SH-SY5Y (cell line): ENCODE results near the gene CAPN5.

Experiments
- GATA2 ChIP-seq: IDR thresholded peaks from 2 replicates; pipeline ENCODE4 v1.6.1; 2011; ENCODE audit warnings: mild to moderate bottlenecking, low read depth, low read length
- GATA3 ChIP-seq: IDR thresholded peaks from 2 replicates; pipeline ENCODE4 v1.6.1; 2011; ENCODE audit warnings: low read depth, mild to moderate bottlenecking, low read length, moderate library complexity

Gene CAPN5

DNA sequence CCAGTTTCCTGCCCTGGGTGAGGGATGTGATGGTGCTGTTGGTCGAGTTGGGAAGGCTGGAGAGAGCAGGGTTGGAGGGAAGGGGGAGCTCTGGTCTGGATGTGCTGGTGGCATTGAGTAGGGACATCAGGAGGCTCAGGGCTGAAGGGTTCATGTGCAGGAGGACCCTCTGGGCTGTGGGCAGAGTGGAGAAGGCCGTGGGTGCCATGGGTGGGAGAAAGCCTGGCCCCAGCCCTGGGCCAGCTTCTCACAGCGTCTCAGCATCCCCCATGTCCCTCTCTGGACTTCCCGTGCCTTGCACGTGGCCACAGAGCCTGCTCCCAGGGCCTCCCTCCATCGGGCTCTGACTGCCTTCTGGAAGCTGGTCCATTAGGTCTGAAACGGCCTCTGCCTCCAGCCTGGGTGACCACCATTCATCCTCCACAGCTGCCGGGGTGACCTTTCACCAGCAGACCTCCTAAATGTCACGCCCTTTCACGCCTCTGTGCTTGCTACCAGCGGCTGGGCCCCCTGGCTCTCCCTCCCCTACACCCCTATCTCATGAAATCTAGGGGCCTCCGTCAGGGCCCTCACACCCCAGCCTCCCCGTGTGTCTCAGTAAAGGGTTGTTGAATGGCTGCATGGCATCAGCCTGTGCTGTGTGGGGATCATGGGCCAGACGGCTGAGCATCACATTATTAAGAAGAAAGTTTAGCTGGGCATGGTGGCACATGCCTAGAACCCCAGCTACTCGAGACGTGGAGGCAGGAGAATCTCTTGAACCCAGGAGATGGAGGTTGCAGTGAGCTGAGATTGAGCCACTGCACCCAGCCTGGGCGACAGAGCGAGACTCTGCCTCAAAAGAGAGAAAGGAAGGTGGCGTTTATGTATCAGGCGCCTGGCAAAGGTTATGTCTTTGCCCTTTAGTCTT lies 86.8 kb downstream of the CAPN5 start:
- TF ChIP-seq GATA3 (no peak), GATA2 (no peak)

GRCh38 chr11:77154381-77155081 lies 87.8 kb downstream of the CAPN5 start:
- TF ChIP-seq GATA2 (no peak), GATA3 (no peak)

DNA sequence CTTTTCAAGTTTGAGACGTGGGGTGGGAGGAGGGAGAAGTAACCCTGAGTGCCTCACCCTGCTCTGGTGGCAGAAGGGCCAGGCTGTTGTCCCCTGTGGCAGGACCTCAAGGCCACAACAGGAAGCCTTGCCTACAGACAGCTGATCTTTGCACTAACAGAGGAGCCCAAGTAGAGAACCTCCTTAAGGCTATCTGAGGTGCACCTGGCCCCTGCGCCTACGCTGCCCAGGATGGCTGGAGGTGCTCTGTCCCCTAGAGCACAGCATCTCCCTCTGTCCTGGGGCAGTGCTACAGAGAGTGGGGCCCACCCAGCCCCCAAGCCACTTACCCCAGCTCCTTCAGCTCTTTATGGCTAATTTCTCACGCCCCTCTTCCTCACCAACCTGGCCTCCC lies 88.3 kb downstream of the CAPN5 start:
- TF ChIP-seq GATA3 (no peak), GATA2 (no peak)

DNA sequence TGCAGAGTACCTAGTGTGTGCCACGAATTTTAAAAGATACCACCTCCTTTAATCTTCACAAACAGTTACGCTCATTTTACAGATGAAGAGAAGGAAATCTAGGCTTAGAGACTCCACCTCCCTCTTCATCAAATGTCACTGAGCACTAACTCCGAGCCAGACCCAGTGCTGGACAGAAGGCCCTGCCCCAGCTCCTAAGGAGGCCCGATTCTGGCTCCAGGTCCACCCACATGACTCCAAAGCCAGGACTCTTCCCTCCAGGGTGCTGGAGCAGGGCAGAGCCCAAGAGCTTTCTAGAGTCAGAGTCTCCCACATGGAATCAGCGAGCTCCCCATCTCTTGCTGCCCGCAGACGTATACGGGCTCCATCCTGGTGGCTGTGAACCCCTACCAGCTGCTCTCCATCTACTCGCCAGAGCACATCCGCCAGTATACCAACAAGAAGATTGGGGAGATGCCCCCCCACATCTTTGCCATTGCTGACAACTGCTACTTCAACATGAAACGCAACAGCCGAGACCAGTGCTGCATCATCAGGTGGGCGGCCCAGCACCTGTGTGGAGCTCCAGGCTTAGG lies 88.9 kb downstream of the CAPN5 start:
- no peak for TF ChIP-seq GATA3
- no peak for TF ChIP-seq GATA2

GRCh38 chr11:77156396-77157195 lies 89.8 kb downstream of the CAPN5 start:
- no peak for TF ChIP-seq GATA2
- TF ChIP-seq GATA3 = no peak

DNA sequence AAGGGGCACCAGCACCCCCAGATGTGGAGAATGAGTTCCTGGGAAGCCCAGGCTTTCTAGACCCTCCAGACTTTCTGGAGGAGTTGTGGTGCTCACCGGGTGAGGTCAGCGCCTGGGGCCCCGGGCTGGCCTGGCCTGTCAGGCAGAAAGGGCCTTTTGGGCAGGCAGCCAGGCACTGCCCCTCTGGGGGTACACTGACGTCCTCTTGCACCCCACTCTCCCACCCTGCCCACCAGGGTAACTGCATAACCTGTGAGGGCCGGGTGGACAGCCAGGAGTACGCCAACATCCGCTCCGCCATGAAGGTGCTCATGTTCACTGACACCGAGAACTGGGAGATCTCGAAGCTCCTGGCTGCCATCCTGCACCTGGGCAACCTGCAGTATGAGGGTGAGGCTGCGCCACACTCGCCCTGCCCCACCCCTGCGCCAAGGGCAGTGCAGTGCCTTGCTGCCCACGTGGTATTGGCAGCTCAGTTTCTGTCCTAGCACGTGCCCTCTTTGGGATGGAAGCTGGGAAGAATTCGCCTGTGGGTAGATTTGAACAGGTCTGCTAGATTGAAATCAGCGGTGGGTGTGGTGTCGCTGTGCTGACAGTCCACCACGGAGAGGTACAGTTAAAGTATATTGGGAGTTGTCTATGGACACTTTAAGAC lies 91.4 kb downstream of the CAPN5 start:
- TF ChIP-seq GATA2 = no peak
- no peak for TF ChIP-seq GATA3

- TF ChIP-seq GATA2 = no peak
- TF ChIP-seq GATA3 = no peak
Measured at GRCh38 chr11:77159219-77159936, 92.6 kb downstream of the CAPN5 start.

GRCh38 chr11:77159937-77160495 lies 93.2 kb downstream of the CAPN5 start:
- TF ChIP-seq GATA3 = no peak
- no peak for TF ChIP-seq GATA2

DNA sequence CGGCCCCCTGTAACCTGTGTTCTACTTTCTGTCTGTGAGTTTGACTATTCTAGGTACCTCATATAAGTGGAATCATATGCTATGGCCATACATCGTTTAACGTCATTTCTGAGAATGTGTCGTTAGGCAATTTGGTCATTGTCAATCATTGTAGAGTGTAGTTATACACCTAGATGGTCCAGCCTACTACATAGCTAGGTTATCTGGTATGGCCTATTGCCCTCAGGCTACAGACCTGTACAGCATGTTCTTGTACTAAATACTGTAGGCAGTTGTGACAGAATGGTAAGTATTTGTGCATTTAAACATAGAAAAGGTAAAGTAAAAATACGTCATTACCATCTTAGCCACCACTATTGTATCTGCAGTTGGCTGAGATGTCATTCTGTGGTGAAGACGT lies 96.5 kb downstream of the CAPN5 start:
- TF ChIP-seq GATA3 (no peak), GATA2 (no peak)

DNA sequence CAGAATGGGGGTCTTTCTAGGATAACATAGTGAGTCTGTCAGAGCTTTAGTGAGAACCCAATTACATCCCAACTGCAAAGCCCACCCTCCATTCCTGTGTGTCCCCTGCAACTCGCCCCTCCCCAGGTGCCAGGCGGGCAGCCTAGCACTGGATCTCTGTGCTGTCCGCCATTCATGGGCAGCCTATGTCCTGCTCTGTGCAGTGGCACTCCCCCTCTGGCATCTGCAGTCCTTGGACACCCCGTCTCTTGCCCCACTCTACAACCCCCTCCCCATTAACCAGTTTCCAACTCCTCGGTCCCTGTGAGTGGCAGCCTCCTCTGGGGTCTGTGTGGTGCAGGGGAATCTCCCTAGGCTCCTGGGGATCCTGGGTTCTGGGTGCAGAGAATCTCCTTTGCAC lies 98.3 kb downstream of the CAPN5 start:
- TF ChIP-seq GATA2 (no peak), GATA3 (no peak)

DNA sequence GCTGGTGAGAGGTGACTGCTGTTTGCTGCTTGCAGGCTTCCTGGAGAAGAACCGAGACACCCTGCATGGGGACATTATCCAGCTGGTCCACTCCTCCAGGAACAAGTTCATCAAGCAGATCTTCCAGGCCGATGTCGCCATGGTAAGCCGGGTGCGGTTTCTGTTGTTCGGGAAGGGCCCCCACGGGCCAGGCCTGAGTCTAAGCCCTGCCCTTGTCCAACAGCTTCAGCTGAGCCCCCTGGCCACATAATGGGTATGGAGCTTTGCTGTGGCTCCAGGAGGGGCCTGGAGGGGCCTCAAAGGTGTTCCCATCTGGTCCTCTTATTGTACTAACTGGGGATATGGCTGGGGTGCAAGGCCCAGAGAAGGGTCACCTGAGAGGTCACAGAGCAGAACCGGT lies 99.2 kb downstream of the CAPN5 start:
- TF ChIP-seq GATA3 (no peak), GATA2 (no peak)

DNA sequence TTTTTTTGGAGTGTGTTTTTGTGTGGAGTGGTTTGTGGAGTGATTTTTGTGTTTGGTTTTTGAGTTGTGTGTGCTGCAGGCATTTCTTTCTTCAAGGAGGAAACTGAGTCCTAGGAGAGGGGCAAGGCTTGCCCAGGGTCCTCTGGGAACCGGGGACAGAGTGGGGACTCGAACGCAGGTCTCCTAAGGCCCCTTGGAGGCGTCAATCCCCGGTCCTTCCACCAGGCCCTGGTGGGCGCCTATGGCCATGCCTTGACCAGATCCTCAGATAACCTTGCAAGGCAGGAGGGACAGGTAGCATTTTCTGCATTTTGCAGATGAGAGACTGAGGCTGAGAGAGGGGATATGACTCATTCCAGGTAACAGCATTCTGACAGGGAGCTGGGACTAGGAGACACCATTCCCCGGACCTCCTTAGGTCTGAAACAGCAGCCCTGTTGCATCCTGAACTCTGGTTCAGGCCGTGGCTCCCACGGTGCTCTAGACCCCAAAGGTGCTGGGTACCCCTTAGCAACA lies 100.4 kb downstream of the CAPN5 start:
- TF ChIP-seq GATA2 = no peak
- no peak for TF ChIP-seq GATA3
